ENCODE results near the gene COL15A1.
A peak's percentile ranks its signal among the peaks of the same experiment; 100 is the strongest.

Gene COL15A1

GRCh38 chr9:98980291-98980690 lies 36.6 kb downstream of the COL15A1 start:
- DNase-seq (ENCODE audit: low read depth, low spot score), result no peak
- no peak overlapping the region for H3K4me3 ChIP-seq (ENCODE audit: low read depth, low read length)
- no peak for TF ChIP-seq CTCF (IDR thresholded peaks at IDR 0.05; ENCODE audit: low read depth, low read length)
- in situ Hi-C loops (cut with HindIII; ENCODE audit: low sequenced_read_pairs), result no loop called here

- no peak overlapping the region for H3K4me3 ChIP-seq (ENCODE audit: low read depth, low read length)
- in situ Hi-C loops (cut with HindIII; ENCODE audit: low sequenced_read_pairs), result no loop called here
- no peak for TF ChIP-seq CTCF (IDR thresholded peaks at IDR 0.05; ENCODE audit: low read depth, low read length)
- peak; percentile 89 for DNase-seq (ENCODE audit: low read depth, low spot score)
These were observed 39.9 kb downstream of the COL15A1 start for GRCh38 chr9:98983295-98984268.

- no peak for DNase-seq (ENCODE audit: low read depth, low spot score)
- no peak for TF ChIP-seq CTCF (IDR thresholded peaks at IDR 0.05; ENCODE audit: low read depth, low read length)
- no peak overlapping the region for H3K4me3 ChIP-seq (ENCODE audit: low read depth, low read length)
- in situ Hi-C loops (cut with HindIII; ENCODE audit: low sequenced_read_pairs), result no loop called here
These were observed 41.9 kb downstream of the COL15A1 start for GRCh38 chr9:98985596-98985995.

GRCh38 chr9:98986866-98987651 lies 43.4 kb downstream of the COL15A1 start:
- in situ Hi-C loops (cut with HindIII; ENCODE audit: low sequenced_read_pairs), result no loop called here
- H3K4me3 ChIP-seq (ENCODE audit: low read depth, low read length), result no peak overlapping the region
- no peak for DNase-seq (ENCODE audit: low read depth, low spot score)
- TF ChIP-seq CTCF (IDR thresholded peaks at IDR 0.05; ENCODE audit: low read depth, low read length), result no peak

- in situ Hi-C loops (cut with HindIII; ENCODE audit: low sequenced_read_pairs), result no loop called here
These were observed 45.6 kb downstream of the COL15A1 start for GRCh38 chr9:98989036-98990000.

More at GRCh38 chr9:98989036-98990000, 45.6 kb downstream of the COL15A1 start:
- peak; percentile 41 for TF ChIP-seq CTCF (IDR thresholded peaks at IDR 0.05; ENCODE audit: low read depth, low read length)
- DNase-seq (ENCODE audit: low read depth, low spot score), result peak; percentile 100
- no peak overlapping the region for H3K4me3 ChIP-seq (ENCODE audit: low read depth, low read length)
